DOHH2 (cell line): ENCODE data around the gene NFIA.

Source experiments
- H3F3A ChIP-seq: fragments of 200-600 bp; sonication (generic), shearing (Covaris generic); 2 replicates; pipeline ENCODE4 v1.6.0; 2016; ENCODE audit warnings: antibody characterized with exemption, mild to moderate bottlenecking; ENCODE audit not compliant: control insufficient read depth, insufficient read depth
- H3K27ac ChIP-seq: fragments of 200-600 bp; sonication (generic); 2 replicates; pipeline ENCODE4 v1.5.1; 2014; ENCODE audit warnings: low read depth, mild to moderate bottlenecking, low read length, moderate library complexity
- H3K27me3 ChIP-seq: fragments of 200-600 bp; sonication (generic); 2 replicates; pipeline ENCODE4 v1.6.1; 2014; ENCODE audit warnings: mild to moderate bottlenecking, low read length, mixed read lengths; ENCODE audit not compliant: control insufficient read depth
- H3K36me3 ChIP-seq: fragments of 200-600 bp; sonication (generic); 2 replicates; pipeline ENCODE4 v1.6.1; 2014; ENCODE audit warnings: mild to moderate bottlenecking, low read length, moderate library complexity, mixed read lengths; ENCODE audit not compliant: control insufficient read depth
- H3K4me1 ChIP-seq: fragments of 200-600 bp; sonication (generic); 2 replicates; pipeline ENCODE4 v1.6.1; 2014; ENCODE audit warnings: mild to moderate bottlenecking, low read length, mixed read lengths; ENCODE audit not compliant: control insufficient read depth
- H3K4me2 ChIP-seq: fragments of 200-600 bp; sonication (generic); 2 replicates; pipeline ENCODE4 v1.6.0; 2014; ENCODE audit warnings: mild to moderate bottlenecking, low read length, moderate library complexity
- H3K4me3 ChIP-seq: fragments of 200-600 bp; sonication (generic); 2 replicates; pipeline ENCODE4 v1.5.1; 2014; ENCODE audit warnings: mild to moderate bottlenecking, low read length, mixed read lengths
- H3K79me2 ChIP-seq: fragments of 200-600 bp; sonication (generic); 2 replicates; pipeline ENCODE4 v1.6.1; 2014; ENCODE audit warnings: mild to moderate bottlenecking, low read length, mixed read lengths; ENCODE audit not compliant: control insufficient read depth
- H3K9me2 ChIP-seq: fragments of 200-600 bp; sonication (generic); replicated peaks from 2 replicates; pipeline ENCODE4 v1.6.1; 2014; ENCODE audit warnings: mild to moderate bottlenecking, low read length, mixed read lengths; ENCODE audit not compliant: control insufficient read depth
- H3K9me3 ChIP-seq: fragments of 200-600 bp; sonication (generic); 2 replicates; pipeline ENCODE4 v1.6.1; 2014; ENCODE audit warnings: antibody characterized with exemption, low read length, mixed read lengths; ENCODE audit not compliant: control insufficient read depth, insufficient read depth
- H4K20me1 ChIP-seq: fragments of 200-600 bp; sonication (generic); 2 replicates; pipeline ENCODE4 v1.6.0; 2014; ENCODE audit warnings: low read depth, mild to moderate bottlenecking, antibody characterized with exemption, low read length, moderate library complexity; ENCODE audit not compliant: control insufficient read depth, insufficient read depth
- CTCF ChIP-seq: fragments of 200-600 bp; sonication (generic); IDR thresholded peaks from one replicate; pipeline ENCODE4 v1.5.1; 2014; ENCODE audit warnings: antibody characterized with exemption, mild to moderate bottlenecking, low read depth, low read length; ENCODE audit not compliant: poor library complexity, severe bottlenecking
- EZH2phosphoT487 ChIP-seq: fragments of 200-600 bp; sonication (generic); IDR thresholded peaks from 2 replicates; pipeline ENCODE4 v1.6.1; 2017; ENCODE audit warnings: borderline replicate concordance, mild to moderate bottlenecking, antibody characterized with exemption, low read length, moderate library complexity, mixed read lengths

Gene NFIA

GRCh38 chr1:61449410-61449809 lies 367.0 kb downstream of the NFIA start:
- no peaks in the 10 kb centered on the region for H3K79me2 ChIP-seq
- no peaks in the 10 kb centered on the region for H3K27me3 ChIP-seq
- no peak overlapping the region for H3K4me2 ChIP-seq
- H3K9me2 ChIP-seq, result no peaks in the 10 kb centered on the region
- H3K27ac ChIP-seq, result no peak overlapping the region
- H3K36me3 ChIP-seq, result no peaks in the 10 kb centered on the region
- H3K4me3 ChIP-seq, result no peak overlapping the region
- no peaks in the 10 kb centered on the region for H3K9me3 ChIP-seq
- H3F3A ChIP-seq, result no peaks in the 10 kb centered on the region
- peaks cover 16% of the 10 kb centered on the region for H3K4me1 ChIP-seq
- TF ChIP-seq CTCF, result no peak
- no peak for TF ChIP-seq EZH2phosphoT487
- H4K20me1 ChIP-seq, result no peaks in the 10 kb centered on the region

GRCh38 chr1:61450454-61450853 lies 368.1 kb downstream of the NFIA start:
- H3K9me2 ChIP-seq, result no peaks in the 10 kb centered on the region
- H3K27ac ChIP-seq, result no peak overlapping the region
- no peak overlapping the region for H3K4me2 ChIP-seq
- H3K4me3 ChIP-seq, result no peak overlapping the region
- H3K79me2 ChIP-seq, result no peaks in the 10 kb centered on the region
- H3K27me3 ChIP-seq, result no peaks in the 10 kb centered on the region
- no peaks in the 10 kb centered on the region for H3K9me3 ChIP-seq
- no peaks in the 10 kb centered on the region for H3F3A ChIP-seq
- no peaks in the 10 kb centered on the region for H4K20me1 ChIP-seq
- H3K36me3 ChIP-seq, result peaks cover 3% of the 10 kb centered on the region; the same call in 1 of the 2 replicates
- peaks cover 16% of the 10 kb centered on the region for H3K4me1 ChIP-seq
- TF ChIP-seq EZH2phosphoT487 (no peak), CTCF (no peak)

GRCh38 chr1:61450872-61451571 lies 368.7 kb downstream of the NFIA start:
- H3F3A ChIP-seq, result no peaks in the 10 kb centered on the region
- peaks cover 16% of the 10 kb centered on the region for H3K4me1 ChIP-seq
- H3K36me3 ChIP-seq, result peaks cover 9% of the 10 kb centered on the region; the same call in 1 of the 2 replicates
- no peak overlapping the region for H3K4me2 ChIP-seq
- TF ChIP-seq CTCF (no peak), EZH2phosphoT487 (no peak)
- H3K27ac ChIP-seq, result no peak overlapping the region
- H3K9me3 ChIP-seq, result no peaks in the 10 kb centered on the region
- H4K20me1 ChIP-seq, result no peaks in the 10 kb centered on the region
- H3K4me3 ChIP-seq, result no peak overlapping the region
- no peaks in the 10 kb centered on the region for H3K79me2 ChIP-seq
- no peaks in the 10 kb centered on the region for H3K27me3 ChIP-seq
- H3K9me2 ChIP-seq, result no peaks in the 10 kb centered on the region
